Measurements from ENCODE around the gene SNRPD3.
"Not testable (repeated sequence)": the region's sequence is repeated elsewhere in the genome, so short reads cannot be mapped to it uniquely, and the experiment has no call there.

The SNRPD3 gene

GRCh38 chr22:24532075-24532474 lies 23.7 kb upstream of the SNRPD3 start:
- no peak for DNase-seq (ENCODE audit: low spot score)

DNA sequence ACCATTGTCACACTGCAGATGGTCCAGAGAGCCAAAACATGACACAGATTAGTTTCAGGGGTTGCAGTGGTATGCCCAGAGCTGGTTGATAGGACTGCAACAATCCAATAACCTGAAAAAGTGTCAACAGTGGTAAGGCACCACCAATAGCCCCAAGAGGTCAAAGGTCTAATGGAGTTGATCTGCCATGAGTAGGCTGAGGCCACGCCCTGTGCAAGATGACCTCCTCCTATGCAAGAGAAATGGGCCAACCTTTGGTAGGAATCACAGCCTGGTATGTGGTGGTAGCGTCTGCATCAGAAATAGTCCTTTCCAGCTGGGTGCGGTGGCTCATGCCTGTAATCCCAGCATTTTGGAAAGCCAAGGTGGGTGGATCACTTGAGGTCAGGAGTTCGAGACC lies 20.5 kb upstream of the SNRPD3 start:
- DNase-seq (ENCODE audit: low spot score): no peak

DNA sequence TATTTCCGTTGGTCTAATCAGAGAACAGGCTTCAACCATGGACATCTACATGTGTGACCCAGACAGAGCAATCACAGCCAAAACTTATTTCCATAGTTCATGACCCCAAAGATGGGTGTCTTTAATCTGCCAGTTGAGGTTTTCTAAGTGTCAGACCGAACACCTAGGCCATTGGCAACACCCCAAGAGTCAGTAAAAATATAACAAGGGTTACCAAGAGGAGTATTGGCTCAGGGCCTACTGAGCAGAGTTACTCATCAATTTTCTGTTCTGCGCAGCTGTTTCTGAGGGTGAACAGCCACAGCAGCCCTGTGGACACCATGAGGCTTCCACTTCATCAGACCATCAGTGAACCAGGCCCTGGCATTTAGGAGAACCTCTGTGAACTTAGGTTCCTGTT lies 19.7 kb upstream of the SNRPD3 start:
- peak; percentile 67 for DNase-seq (ENCODE audit: low spot score)

DNA sequence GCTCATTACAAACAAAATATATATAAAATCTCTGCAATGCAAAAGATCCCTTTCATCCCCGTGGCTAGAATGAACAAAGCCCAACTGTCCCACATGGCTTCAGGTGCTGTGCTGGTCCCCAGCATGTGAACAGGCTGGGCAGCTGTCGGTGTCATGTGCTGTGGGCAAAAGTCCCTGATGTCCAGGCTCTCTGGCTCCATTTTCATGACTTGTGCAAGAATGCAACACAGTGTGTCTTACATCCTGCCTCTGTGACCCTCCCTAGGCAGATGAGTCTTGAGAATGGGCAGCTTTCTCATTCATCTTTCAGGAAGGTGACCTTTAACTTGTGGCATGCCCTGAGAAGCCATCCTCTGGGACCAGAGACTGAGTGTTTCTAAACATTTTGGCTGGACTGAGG lies 15.3 kb upstream of the SNRPD3 start:
- no peak for DNase-seq (ENCODE audit: low spot score)

DNA sequence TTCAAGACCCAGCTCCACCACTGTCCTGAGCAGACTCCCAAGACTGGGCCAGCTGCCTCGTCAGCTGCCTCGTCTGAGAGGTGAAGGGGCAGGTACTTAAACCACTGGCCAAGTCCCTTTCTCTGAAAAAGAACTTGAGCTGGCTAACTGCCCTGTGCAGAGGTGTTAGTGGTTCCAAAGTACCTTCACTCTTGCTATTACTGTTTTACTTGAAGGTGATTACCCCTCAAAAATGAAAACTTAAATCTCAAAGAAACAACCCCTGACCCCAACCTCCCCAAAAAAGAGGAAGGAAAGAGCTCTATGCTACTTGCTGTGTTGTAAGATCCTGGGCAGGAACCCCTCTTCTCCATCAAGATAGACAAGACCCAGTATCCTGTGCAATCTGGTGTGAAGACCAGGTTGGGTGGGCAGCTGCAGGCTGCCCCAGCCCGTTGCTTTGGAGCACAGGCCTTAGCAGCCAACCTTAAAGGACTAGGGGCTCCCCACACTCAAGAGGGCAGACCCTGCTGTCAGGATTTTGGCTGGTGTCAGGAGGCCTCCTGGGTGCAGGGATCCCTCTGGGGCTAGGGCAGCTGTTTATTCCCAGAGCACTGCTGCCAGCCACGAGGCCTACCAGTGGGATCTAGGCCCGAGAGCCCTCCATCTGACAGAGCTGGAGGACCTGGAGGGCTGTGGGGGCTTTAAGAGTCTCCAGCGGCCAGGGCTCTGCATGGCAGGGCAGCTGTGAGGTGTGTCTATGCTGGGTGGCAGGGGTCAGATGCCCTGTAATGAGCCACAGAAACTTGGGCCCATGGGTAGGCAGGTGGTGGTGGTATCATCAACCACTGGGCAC lies 13.9 kb upstream of the SNRPD3 start:
- no peak for DNase-seq (ENCODE audit: low spot score)

DNA sequence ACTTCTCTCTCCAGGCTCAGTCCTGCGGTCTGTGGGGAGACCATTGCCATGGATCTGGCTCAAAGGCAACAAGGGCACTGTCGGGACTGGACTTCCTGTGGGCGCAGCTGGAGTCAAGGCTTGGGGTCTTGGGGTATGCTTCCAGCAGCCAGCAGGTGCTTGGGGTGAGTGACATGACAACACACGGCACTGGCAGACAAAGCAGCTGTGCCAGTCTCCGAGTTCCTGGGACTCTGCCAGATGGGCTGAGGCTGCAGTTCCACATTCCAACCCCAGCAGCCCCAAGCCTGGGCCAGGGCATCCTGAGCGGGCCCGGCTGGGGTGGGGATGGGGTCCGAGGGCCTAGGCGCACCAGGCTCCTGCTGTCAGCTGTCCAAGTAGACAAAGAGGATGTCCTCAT lies 13.2 kb upstream of the SNRPD3 start:
- no peak for DNase-seq (ENCODE audit: low spot score)

DNA sequence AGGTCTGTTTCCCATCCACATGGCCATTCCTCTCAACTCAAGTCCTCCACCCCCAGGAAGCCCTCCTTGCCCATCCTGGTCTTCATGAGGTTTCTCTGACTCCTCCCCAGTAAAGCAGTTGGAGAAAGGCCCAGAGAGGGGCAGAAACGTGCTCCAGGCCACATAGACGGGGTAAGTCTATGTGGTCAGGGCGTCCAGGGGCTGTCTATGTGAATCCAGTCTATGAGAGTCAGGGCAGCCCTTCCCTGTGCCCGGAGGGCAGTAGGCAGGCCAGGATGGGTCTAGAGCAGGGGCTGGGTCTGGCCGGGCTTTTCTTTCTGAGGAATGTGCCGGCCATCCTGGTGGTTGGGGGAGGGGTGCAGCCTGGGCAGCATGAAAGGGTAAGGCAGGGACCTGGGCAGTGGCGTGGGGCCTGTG lies 12.6 kb upstream of the SNRPD3 start:
- no peak for DNase-seq (ENCODE audit: low spot score)

- DNase-seq (ENCODE audit: low spot score): no peak
Measured at GRCh38 chr22:24543679-24544243, 12.0 kb upstream of the SNRPD3 start.

- DNase-seq (ENCODE audit: low spot score): no peak
Measured at GRCh38 chr22:24548812-24549211, 7.0 kb upstream of the SNRPD3 start.

- DNase-seq (ENCODE audit: low spot score): peak; percentile 82
Measured at GRCh38 chr22:24550028-24550901, 5.5 kb upstream of the SNRPD3 start.

DNA sequence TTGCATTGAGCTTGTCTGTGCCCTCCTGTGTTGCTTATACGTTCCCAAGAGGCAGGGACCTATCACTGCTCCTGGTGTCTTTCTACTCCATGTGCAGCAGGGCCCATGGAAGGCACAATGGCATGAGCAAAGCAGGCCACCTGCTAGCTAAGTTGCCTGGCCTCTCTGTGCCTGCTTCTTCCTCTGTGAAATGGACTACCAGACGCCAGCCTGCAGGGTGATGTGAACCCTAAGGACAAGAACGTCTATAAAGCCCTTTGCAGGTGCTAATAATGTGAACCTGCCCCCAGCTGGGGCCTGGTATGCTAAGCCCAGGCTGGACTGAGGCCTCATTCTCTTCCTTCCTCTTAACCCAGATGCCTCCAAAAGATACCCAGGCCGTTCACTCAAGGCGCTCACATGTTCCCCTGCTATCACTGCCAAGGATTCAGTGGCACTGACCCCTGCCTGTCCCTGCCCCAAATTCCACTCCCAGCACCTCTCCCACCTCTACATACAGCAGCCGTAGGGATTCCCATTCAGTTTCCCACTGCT lies 4.8 kb upstream of the SNRPD3 start:
- no peak for DNase-seq (ENCODE audit: low spot score)

- DNase-seq (ENCODE audit: low spot score): not testable (repeated sequence)
Measured at GRCh38 chr22:24552503-24553286, 3.1 kb upstream of the SNRPD3 start.

GRCh38 chr22:24553597-24554312 lies 2.0 kb upstream of the SNRPD3 start:
- DNase-seq (ENCODE audit: low spot score): peak; percentile 28

GRCh38 chr22:24554313-24555164 lies 1.3 kb upstream of the SNRPD3 start, which contains the start of gene GUCD1:
Gene GUCD1 (minus strand): TSS chr22:24555138. CDS start chr22:24554991, 147 bp downstream.
- DNase-seq (ENCODE audit: low spot score): peak; percentile 37

- DNase-seq (ENCODE audit: low spot score): no peak
Measured at GRCh38 chr22:24559471-24559870, 3.7 kb downstream of the SNRPD3 start.

DNA sequence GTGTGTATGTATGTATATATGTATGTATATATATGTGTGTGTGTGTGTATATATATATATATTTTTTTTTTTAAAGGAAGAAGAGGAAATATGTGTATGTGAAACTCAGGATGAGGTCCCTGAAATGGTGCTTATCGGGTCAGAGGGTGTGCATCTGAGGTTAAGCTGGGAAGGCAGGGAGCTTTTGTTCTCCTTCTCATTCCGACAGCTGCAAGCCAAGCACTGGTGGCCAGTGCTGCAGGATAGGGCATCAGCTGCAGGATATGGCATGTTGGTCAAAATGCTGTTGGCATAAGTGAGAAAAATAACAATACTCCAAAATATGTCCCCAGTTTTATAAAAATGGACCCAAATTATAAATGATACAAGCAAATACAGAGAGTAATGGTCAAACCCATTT lies 7.4 kb downstream of the SNRPD3 start:
- no peak for DNase-seq (ENCODE audit: low spot score)

DNA sequence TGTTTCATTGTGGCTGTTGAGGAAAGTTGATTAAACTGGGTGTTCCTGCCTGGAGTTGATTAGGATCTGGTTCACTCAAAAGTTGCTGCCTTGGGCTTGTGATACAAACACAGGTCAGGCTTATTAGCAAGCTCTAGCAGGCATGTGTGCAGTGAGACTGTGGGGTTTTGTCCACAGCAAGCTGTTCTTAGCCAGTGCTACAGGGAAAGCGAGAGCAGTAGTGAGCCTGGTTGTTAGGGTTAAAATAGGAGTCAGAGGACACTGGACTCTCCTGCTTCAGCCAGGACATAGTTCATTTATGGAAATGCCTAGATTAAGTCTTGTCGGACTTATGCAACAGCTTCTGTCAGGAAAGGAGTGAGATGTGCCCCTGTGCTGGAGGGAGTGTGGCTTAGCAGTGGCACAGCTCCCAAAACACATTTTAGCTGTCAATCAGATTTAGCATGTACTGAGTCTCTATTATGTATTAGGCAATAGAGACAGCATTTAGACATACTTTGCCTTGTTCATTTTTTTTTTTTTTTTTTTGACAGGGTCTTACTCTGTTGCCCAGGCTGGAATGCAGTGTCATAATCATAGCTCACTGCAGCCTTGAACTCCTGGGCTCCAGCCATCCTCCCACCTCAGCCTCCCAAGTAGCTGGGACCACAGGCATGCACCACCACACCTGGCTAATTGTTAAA lies 8.7 kb downstream of the SNRPD3 start:
- no peak for DNase-seq (ENCODE audit: low spot score)

GRCh38 chr22:24565077-24565476 lies 9.3 kb downstream of the SNRPD3 start:
- DNase-seq (ENCODE audit: low spot score): no peak

DNA sequence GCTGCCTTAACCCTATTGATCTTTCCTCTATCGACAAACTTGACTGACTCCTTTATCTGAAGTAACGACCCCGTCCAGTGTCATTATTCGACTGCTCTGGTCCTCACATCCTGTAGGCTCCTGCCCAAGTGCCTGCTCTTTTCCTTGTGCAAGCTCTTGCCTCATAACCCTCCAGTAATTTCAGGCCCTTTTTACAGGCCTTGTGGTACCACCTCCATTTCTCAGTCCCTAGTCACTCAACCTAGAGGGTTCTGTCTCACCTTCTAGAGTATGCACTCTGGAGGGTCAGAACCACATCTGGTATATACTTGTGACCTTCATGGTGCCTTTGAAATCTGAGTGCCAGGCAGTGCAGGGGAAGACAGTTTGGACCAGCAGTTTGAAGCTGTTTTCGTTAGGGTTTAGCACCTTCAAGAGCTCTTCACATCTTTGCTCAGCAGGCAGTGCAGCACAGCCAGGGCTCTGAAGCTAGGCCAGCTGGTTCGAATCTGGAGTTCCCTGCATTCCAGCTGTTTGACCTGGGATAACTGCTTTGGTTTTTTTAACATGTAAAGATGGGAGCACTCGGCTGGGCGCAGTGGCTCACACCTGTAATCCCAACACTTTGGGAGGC lies 11.2 kb downstream of the SNRPD3 start:
- DNase-seq (ENCODE audit: low spot score): no peak
